Non-pigmented ciliary epithelial cell (primary cell): ENCODE results near the gene CYLD.

Experiments used
- DNase-seq: peaks from one replicate; pipeline ENCODE4 v3.0.0-alpha.2; 2010; ENCODE audit warnings: low read depth

Gene CYLD

DNA sequence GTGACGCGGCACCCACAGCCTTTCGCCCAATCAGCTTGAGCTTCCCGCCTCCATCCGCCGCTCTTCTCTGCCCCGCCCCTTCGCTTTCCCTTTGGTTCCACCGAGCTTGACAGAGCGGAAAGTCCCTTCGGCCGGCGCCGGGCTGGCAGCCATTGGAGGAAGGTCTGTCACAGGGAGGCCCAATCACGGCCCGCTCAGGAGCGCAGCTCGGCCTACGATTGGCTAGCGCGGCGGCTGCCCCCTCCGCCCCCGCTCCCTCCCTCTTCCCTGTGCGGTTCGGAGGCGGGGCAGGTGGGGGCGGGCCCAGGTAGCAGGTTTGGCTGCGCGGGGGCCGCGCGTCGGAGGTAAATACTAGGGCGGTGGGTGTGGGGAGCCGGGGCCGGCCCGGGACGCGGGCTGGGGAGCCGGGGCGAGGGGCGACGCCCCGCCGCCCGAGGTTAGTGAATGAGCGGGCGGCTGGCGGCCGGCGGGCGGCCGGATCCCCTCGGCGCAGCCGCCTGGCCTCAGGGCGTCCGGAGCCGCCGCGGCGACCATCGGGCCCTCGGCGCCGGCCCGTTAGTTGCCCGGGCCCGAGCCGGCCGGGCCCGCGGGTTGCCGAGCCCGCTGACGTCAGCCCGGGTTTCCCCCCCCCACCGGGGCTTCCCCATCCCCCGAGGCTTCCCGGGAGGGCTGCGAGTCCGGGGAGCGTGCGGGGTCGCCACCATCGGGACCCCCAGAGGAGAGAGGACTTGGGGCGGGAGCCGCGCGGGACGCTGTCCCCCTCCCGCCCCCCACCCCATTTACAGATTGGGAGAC, at the start of gene CYLD:
Gene CYLD, plus strand, starts transcription at position 306 of the 795 bp plus-strand sequence. CDS start 7,613 bp downstream, outside the sequence.
- peak; percentile 96 for DNase-seq

GRCh38 chr16:50692644-50692998, 49.3 kb upstream of the CYLD start:
- no peak for DNase-seq

- no peak for DNase-seq
Measured at GRCh38 chr16:50692999-50693781, 48.7 kb upstream of the CYLD start, which contains the start of gene NOD2. Gene NOD2, plus strand, starts transcription at chr16:50693606. Its CDS starts 5,890 bp downstream, at chr16:50699496.

DNA sequence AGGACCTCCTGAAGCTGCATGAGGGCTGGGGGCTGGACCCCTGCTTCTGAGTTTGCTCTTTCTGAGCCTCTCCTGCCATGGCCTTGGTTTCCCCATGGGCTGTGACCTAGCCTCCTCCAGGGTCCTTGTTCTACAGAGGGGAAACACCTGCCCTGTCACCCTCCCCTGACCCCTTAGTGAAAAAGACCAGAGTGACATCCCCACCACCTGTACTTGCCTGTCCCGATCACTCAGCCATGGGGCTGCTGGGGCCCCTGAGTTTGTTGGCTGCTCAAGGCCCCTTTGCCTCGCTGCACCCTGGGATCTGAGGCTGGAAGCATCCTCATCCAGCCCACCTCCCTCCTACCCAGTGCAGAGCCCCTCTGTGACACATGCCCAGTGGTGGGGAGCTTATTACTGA, 47.7 kb upstream of the CYLD start:
- DNase-seq = no peak

GRCh38 chr16:50695017-50696000, 46.6 kb upstream of the CYLD start:
- DNase-seq = no peak

GRCh38 chr16:50696126-50696525, 45.8 kb upstream of the CYLD start:
- DNase-seq = no peak

DNA sequence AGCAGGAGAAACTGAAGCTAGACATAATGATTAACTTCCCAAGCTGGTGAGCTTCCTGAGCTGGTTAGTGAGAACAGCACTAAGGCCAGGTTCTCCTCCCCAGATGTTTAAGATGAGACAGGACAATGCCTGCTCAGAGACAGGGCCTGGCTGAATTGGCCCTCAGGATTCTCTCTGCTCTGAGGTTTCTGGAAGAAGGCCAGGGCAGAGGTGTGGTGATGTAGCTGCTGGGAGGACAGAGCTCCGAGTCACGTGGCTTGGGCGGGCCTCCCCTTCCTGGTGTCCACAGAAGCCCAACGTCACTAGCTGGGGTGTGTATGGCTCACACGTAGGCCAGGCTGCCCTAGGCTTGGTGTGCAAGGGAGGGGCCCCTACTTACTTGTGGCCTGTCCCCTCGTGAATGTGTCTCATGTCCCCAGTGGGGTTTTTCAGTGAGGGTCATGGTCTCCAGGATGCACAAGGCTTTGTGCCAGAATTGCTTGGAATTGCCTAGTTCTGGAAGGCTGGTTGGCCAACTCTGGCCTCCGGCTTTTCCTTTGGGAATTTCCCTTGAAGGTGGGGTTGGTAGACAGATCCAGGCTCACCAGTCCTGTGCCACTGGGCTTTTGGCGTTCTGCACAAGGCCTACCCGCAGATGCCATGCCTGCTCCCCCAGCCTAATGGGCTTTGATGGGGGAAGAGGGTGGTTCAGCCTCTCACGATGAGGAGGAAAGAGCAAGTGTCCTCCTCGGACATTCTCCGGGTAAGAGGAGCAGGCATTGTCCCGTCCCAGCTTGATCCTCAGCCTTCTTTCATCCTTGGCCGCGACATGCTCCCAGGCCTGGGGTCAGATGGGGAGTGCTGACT, 45.1 kb upstream of the CYLD start:
- no peak for DNase-seq

- DNase-seq = no peak
Measured at GRCh38 chr16:50697421-50697715, 44.5 kb upstream of the CYLD start.

GRCh38 chr16:50697881-50698767, 43.8 kb upstream of the CYLD start:
- DNase-seq = no peak

GRCh38 chr16:50699326-50700159, 42.3 kb upstream of the CYLD start:
- DNase-seq = no peak

DNA sequence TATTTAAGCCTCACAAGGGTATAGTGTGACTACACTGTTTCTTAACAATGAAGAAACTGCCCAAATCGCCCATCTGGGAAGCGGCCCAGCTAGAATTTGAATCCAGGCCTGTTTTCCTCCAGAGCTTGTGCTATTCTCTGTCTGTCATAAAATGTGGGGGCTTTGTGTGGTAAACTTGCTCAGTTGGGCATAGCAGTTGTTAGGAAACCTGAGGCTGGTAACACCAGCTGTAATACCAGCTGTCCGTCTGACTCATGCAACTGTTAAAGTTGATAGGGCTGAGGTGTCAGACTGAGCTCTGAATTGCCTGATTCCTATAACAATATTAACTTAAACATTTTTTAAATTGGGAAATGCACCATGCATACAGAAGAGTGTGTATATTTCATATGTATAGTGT, 39.2 kb upstream of the CYLD start:
- no peak for DNase-seq

DNA sequence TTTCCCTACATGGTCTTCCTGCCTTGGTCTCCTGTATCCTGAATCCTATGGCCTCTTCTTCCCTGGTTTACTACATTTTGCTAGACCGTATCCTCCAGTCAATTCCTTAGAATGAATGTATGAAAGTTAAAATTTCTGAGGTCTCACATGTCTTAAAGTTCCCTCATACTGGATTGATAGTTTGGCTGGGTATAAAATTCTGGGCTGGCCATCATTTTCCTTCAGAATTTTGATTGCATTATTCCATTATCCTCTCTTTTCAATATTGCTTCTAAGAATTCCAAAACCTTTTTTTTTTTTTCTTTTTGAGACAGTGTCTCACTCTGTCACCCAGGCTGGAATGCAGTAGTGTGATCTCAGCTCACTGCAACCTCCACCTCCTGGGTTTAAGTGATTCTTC, 37.6 kb upstream of the CYLD start:
- no peak for DNase-seq

GRCh38 chr16:50705436-50706110, 36.3 kb upstream of the CYLD start:
- DNase-seq = no peak

DNA sequence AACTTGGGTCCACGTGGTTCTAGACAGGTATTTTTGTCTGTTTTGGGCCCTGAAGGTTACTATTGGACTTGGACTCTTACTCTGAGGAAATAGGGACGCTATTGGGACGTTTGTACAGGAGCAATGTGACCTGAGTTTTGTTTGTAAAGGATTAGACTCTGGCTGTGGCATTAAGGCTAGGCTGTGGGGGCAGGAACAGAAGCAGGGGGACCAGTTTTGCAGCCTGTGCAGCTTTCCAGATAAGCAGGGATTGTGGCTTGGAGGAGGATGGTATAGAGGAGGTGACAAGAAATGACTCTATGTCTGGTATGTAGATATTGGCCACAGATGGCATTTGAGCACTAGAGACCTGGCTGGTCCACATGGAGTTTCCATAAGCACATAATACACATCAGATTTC, 35.6 kb upstream of the CYLD start:
- DNase-seq = no peak

GRCh38 chr16:50708373-50709060, 33.4 kb upstream of the CYLD start:
- DNase-seq = no peak

- no peak for DNase-seq
Measured at GRCh38 chr16:50709061-50709684, 32.7 kb upstream of the CYLD start.

DNA sequence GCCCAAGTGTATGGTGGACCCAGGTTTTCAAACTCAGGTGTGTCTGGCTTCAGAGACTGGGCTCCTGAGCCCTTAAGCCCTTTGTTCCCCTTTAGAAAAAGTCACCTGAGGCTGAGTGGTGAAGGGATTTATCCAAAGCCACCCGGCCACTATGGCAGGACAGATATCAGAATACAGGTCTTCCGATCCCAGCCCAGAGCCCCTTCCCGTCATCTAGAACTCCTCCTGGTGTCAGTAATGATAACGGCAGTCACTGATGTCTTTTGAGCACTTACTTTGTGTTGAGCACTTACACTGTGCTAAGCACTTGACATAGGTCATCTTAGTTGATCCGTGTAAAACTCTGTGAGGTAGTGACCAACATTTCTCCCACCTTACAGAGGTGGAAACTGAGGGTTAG, 31.9 kb upstream of the CYLD start:
- DNase-seq = no peak

- no peak for DNase-seq
Measured at GRCh38 chr16:50711040-50711439, 30.8 kb upstream of the CYLD start.
